HCT116 (cell line): ENCODE measurements around the gene ETV4. TPM values are rescaled to one million over a fixed set of nuclear protein-coding genes. Genes with fewer than 3 reads are reported as not detected.

ENCODE experiments used
- ATAC-seq: fragments of 200-7000 bp; cut with Tn5 transposase; 2 replicates; pipeline ENCODE4 v1.9.1; 2020; ENCODE audit warnings: mild to moderate bottlenecking, moderate library complexity
- BruUV-seq: library from RNA; stranded (reverse); fragments of 400-500 nt; replicated peaks from 2 replicates; lab custom pipeline; 2021; lab: Mats Ljungman, UMichigan
- CTCF ChIA-PET: fragments of 300-600 bp; sonication (Branson Sonifier 250); formaldehyde crosslinking; loops from one replicate; lab custom pipeline; 2021; ENCODE audit warnings: antibody characterized with exemption; lab: Charles Lee
- POLR2A ChIA-PET: fragments of 300-600, 350-600 bp; sonication (Branson Sonifier 250); formaldehyde crosslinking; loops from one replicate; lab custom pipeline; 2021; ENCODE audit warnings: antibody characterized with exemption; lab: Charles Lee
- RAD21 ChIA-PET, 2 experiments: fragments of 300-600 bp; sonication (Branson Sonifier 250); formaldehyde crosslinking; loops; one replicate each; lab custom pipeline; 2023; ENCODE audit warnings: low total read pairs in 2 of 2; ENCODE audit not compliant: uncharacterized antibody in 2 of 2, unreplicated experiment in 2 of 2, low non-redundant PET in 1 of 2; lab: Charles Lee
- DNase-seq: peaks from one replicate; pipeline ENCODE4 v3.0.0-alpha.2; 2010; ENCODE audit warnings: low read depth, low spot score
- H2AFZ ChIP-seq: fragments of 200-600 bp; shearing (Covaris generic), sonication (generic); 2 replicates; pipeline ENCODE4 v1.6.1; 2017; ENCODE audit warnings: low read depth, mixed run types, mixed read lengths, antibody characterized with exemption, low read length; ENCODE audit not compliant: poor library complexity, severe bottlenecking
- H3K27ac ChIP-seq: 2 replicates; pipeline ENCODE4 v1.5.1; 2012; ENCODE audit warnings: low read depth, low read length
- H3K27me3 ChIP-seq: fragments of 200-600 bp; sonication (generic); 2 replicates; pipeline ENCODE4 v1.6.1; 2016; ENCODE audit warnings: mixed run types, low read length, mixed read lengths; ENCODE audit not compliant: insufficient read depth
- H3K36me3 ChIP-seq, 2 experiments: fragments of 200-500 bp in 1 of 2; fragments of 200-600 bp in 1 of 2; sonication (Bioruptor generic) in 1 of 2; sonication (generic) in 1 of 2; 2 replicates each; pipeline versions ENCODE4 v1.5.1 to v1.6.1; 2014 to 2016; ENCODE audit warnings: low read length in 2 of 2, inconsistent platforms in 1 of 2, mixed read lengths in 1 of 2, mixed run types in 1 of 2; ENCODE audit not compliant: insufficient read depth in 2 of 2, control insufficient read depth in 1 of 2
- H3K4me1 ChIP-seq, 2 experiments: fragments of 200-600 bp in 1 of 2; sonication (generic) in 1 of 2; 2 replicates each; pipeline versions ENCODE4 v1.5.1 to v1.6.1; 2012 to 2017; ENCODE audit warnings: low read length in 2 of 2, inconsistent platforms in 1 of 2, mild to moderate bottlenecking in 1 of 2, mixed read lengths in 1 of 2, mixed run types in 1 of 2, moderate library complexity in 1 of 2; ENCODE audit not compliant: insufficient read depth in 2 of 2, control insufficient read depth in 1 of 2
- H3K4me2 ChIP-seq: fragments of 200-600 bp; sonication (generic); 2 replicates; pipeline ENCODE4 v1.6.1; 2017; ENCODE audit warnings: mixed run types, low read length, mixed read lengths
- H3K4me3 ChIP-seq, 2 experiments: fragments of 200-600 bp in 1 of 2; sonication (generic) in 1 of 2; replicated peaks in 1 of 2; 2 replicates each; pipeline ENCODE4 v1.5.1; 2011 to 2016; ENCODE audit warnings: low read length in 2 of 2, control low read depth in 1 of 2, low read depth in 1 of 2, mild to moderate bottlenecking in 1 of 2, mixed read lengths in 1 of 2, mixed run types in 1 of 2
- H3K79me2 ChIP-seq: fragments of 200-600 bp; sonication (generic); 2 replicates; pipeline ENCODE4 v1.6.1; 2017; ENCODE audit warnings: mild to moderate bottlenecking, mixed run types, low read length, moderate library complexity, mixed read lengths; ENCODE audit not compliant: insufficient read depth
- H3K9ac ChIP-seq: fragments of 200-600 bp; sonication (generic); 2 replicates; pipeline ENCODE4 v1.6.1; 2016; ENCODE audit warnings: low read length, mixed read lengths
- H3K9me2 ChIP-seq: fragments of 200-600 bp; sonication (generic), shearing (Covaris generic); 2 replicates; pipeline ENCODE4 v1.6.1; 2017; ENCODE audit warnings: mixed run types, mild to moderate bottlenecking, moderate library complexity; ENCODE audit not compliant: insufficient read depth
- H3K9me3 ChIP-seq, 2 experiments: fragments of 200-500 bp in 1 of 2; fragments of 200-600 bp in 1 of 2; sonication (Bioruptor generic) in 1 of 2; sonication (generic) in 1 of 2; 2 replicates each; pipeline ENCODE4 v1.6.1; 2014 to 2017; ENCODE audit warnings: low read length in 2 of 2, mixed read lengths in 2 of 2, inconsistent platforms in 1 of 2, low read depth in 1 of 2, mild to moderate bottlenecking in 1 of 2, mixed run types in 1 of 2, moderate library complexity in 1 of 2; ENCODE audit not compliant: control insufficient read depth in 1 of 2, insufficient read depth in 1 of 2
- H4K20me1 ChIP-seq: fragments of 200-600 bp; sonication (generic), shearing (Covaris generic); 2 replicates; pipeline ENCODE4 v1.6.1; 2017; ENCODE audit warnings: mixed run types, mild to moderate bottlenecking, moderate library complexity; ENCODE audit not compliant: insufficient read depth
- CEBPB ChIP-seq: IDR thresholded peaks from 2 replicates; pipeline ENCODE4 v1.6.1; 2012; ENCODE audit warnings: low read depth
- EGR1 ChIP-seq: IDR thresholded peaks from 2 replicates; pipeline ENCODE4 v1.6.1; 2012; ENCODE audit warnings: low read depth
- EZH2 ChIP-seq: fragments of 200-600 bp; sonication (generic); IDR thresholded peaks from 2 replicates; pipeline ENCODE4 v1.6.1; 2017; ENCODE audit warnings: antibody characterized with exemption, mixed run types
- JUND ChIP-seq: IDR thresholded peaks from 2 replicates; pipeline ENCODE4 v1.6.1; 2012
- POLR2A ChIP-seq: IDR thresholded peaks from 2 replicates; pipeline ENCODE4 v1.7.0; 2011; ENCODE audit warnings: borderline replicate concordance; ENCODE audit not compliant: insufficient read depth, insufficient read length; ENCODE audit errors: extremely low read depth
- SIN3A ChIP-seq: IDR thresholded peaks from 2 replicates; pipeline ENCODE4 v1.6.1; 2012; ENCODE audit warnings: low read depth
- SP1 ChIP-seq: IDR thresholded peaks from 2 replicates; pipeline ENCODE4 v1.6.1; 2012; ENCODE audit warnings: low read depth
- TCF7L2 ChIP-seq: IDR thresholded peaks from 2 replicates; pipeline ENCODE4 v1.7.0; 2011; ENCODE audit warnings: borderline replicate concordance, inconsistent platforms; ENCODE audit not compliant: insufficient read depth, insufficient read length; ENCODE audit errors: extremely low read depth
- YY1 ChIP-seq: IDR thresholded peaks from 2 replicates; pipeline ENCODE4 v1.6.1; 2011; ENCODE audit warnings: low read length, low read depth, moderate library complexity, mild to moderate bottlenecking; ENCODE audit not compliant: insufficient replicate concordance; ENCODE audit errors: extremely low read depth
- ZFX ChIP-seq: fragments of 450-650 bp; IDR thresholded peaks from 2 replicates; pipeline ENCODE4 v1.6.1; 2017
- intact Hi-C: fragments of 100-400 bp; cut with micrococcal nuclease; formaldehyde crosslinking; loops from 2 replicates; pipeline ENCODE4 v1.10.0; 2022
- total RNA-seq: library from RNA; stranded (reverse); gene quantifications from one replicate; pipeline ENCODE4 v1.2.1, GENCODE V29; 2021; ENCODE audit not compliant: unreplicated experiment
- TF ChIP-seq, protein P1 (sequence below): IDR thresholded peaks from 2 replicates; pipeline ENCODE4 v1.6.1; 2012
- TF ChIP-seq, protein P2 (sequence below), 3 experiments: fragments of 200-600 bp in 1 of 3; sonication (generic) in 1 of 3; IDR thresholded peaks in 2 of 3; conservative IDR thresholded peaks in 1 of 3; 2 replicates each; pipeline ENCODE4 v1.5.1; 2012 to 2017; ENCODE audit warnings: low read depth in 2 of 3, low read length in 2 of 3, antibody characterized with exemption in 1 of 3, borderline replicate concordance in 1 of 3, control low read depth in 1 of 3, mild to moderate bottlenecking in 1 of 3, mixed read lengths in 1 of 3, mixed run types in 1 of 3, moderate library complexity in 1 of 3; ENCODE audit not compliant: insufficient read depth in 1 of 3

The ETV4 gene
- total RNA-seq, 1 experiment from 2014 or later, result 51.5 TPM

DNA sequence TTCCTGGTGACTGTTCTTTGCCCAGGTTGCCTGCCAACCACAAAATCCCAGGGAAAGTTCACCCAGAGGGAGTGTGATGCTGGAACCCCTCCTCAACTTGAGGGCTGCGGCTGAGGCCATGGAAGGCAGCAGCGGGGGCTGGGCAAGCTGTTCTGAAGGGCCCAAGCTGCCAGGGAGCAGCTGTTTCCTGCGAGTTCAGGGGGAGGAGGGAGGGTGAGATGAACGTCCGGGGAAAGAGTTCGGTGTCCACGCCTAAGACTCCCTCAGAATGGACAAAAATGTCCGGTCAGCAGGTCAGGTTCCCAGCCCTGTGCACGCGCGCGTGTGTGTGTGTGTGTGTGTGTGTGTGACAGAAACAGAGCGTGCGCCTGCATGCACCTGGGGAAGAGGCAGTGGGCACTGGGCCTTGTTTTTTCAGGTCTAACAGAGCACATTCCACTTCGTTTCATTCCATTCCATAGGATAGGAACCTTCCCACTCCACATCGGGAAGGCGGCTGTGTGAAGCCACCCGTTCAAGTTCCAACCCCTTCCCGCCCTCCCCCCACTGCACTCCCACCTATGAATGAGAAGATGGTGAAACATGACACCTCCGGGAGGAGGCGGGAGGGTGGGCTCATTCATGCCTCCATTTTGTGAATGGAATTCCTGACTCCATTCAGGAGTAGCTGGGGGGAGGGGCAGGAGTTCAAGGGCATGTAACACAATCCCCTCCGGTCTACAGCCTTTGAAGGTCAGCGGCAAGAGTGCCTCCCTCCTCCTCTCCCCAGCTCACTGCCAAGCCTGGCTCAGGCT lies 15.7 kb downstream of the ETV4 start:
- ATAC-seq (peak; percentile 34), DNase-seq (peak; percentile 37)
- Histone ChIP-seq H3K4me2 (peak overlapping the region; percentile 19), H3K9ac (0 out of 2 replicates have a peak overlapping the region, but pooled peaks have one; percentile 14), H3K9me2 (no peaks in the 10 kb centered on the region), H3K9me3 (no peaks in the 10 kb centered on the region), H4K20me1 (no peaks in the 10 kb centered on the region), H2AFZ (no peak overlapping the region), H3K4me1 (peaks cover 19 to 32% of the 10 kb centered on the region in 2 experiments), H3K79me2 (no peaks in the 10 kb centered on the region), H3K4me3 (no peak overlapping the region), H3K27ac (peak overlapping the region; percentile 31), H3K36me3 (peaks cover 10 to 14% of the 10 kb centered on the region in 2 experiments; a peak in 2 of 4 replicates), H3K27me3 (no peaks in the 10 kb centered on the region)
- CTCF ChIA-PET, result interaction anchor here (0.9 kb wide), 3 partner anchors 9 to 143 kb away, joined by 3 read pairs; no protein-coding TSS in a partner anchor
- BruUV-seq, result no TSS peak
- RAD21 ChIA-PET, result interaction anchor here (0.7 kb wide), 2 partner anchors 135 to 144 kb away, joined by 5 to 8 read pairs; no protein-coding TSS in a partner anchor
- no peak for TF ChIP-seq EGR1
- peak; percentile 100 for TF ChIP-seq TCF7L2
- no peak for TF ChIP-seq EZH2
- peak; percentile 56 for TF ChIP-seq POLR2A
- TF ChIP-seq SP1, result 0 out of 2 replicates have a peak, but pooled peaks have one; percentile 13
- TF ChIP-seq SIN3A, result no peak
- TF ChIP-seq YY1, result peak; percentile 37
- POLR2A ChIA-PET, result interaction anchor here (0.5 to 1.0 kb wide), 2 partner anchors 8 to 13 kb away, joined by 3 read pairs; no protein-coding TSS in a partner anchor
- intact Hi-C loops, result no loop called here

DNA sequence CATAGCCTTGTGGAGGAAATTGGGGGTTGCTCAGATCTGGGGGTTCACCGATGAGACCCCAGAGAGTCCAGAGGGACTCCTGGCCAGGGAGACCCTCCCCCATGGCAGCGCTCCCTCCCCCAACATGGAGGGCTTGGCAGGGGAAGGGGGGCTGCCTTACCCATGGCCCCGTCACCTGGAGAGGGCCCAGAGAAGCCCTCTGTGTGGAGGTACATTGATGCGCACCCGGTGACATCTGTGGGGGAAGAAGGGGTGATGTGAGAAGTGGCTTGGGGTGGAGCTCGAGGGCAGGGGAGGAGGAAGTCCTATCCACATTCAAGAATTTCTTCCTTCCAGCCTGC lies 16.2 kb downstream of the ETV4 start:
- no peaks in the 10 kb centered on the region for H3K9me3 ChIP-seq
- H4K20me1 ChIP-seq, result no peaks in the 10 kb centered on the region
- H3K9ac ChIP-seq, result no peak overlapping the region
- H3K36me3 ChIP-seq, result peaks cover 14% of the 10 kb centered on the region in 2 experiments; a peak in 3 of 4 replicates
- RAD21 ChIA-PET, result no interaction called here
- H3K79me2 ChIP-seq, result no peaks in the 10 kb centered on the region
- H3K9me2 ChIP-seq, result no peaks in the 10 kb centered on the region
- no peak overlapping the region for H3K4me3 ChIP-seq
- no peak overlapping the region for H2AFZ ChIP-seq
- H3K4me2 ChIP-seq, result no peak overlapping the region
- POLR2A ChIA-PET, result interaction anchor here (1.0 kb wide), 1 partner anchor 13 kb away, joined by 3 read pairs; no protein-coding TSS in a partner anchor
- H3K27me3 ChIP-seq, result no peaks in the 10 kb centered on the region
- DNase-seq (no peak), ATAC-seq (no peak)
- H3K27ac ChIP-seq, result peak overlapping the region; percentile 31
- intact Hi-C loops, result no loop called here
- CTCF ChIA-PET, result no interaction called here
- H3K4me1 ChIP-seq, result peaks cover 19 to 32% of the 10 kb centered on the region in 2 experiments
- BruUV-seq, result no TSS peak
- TF ChIP-seq, protein P1, sequence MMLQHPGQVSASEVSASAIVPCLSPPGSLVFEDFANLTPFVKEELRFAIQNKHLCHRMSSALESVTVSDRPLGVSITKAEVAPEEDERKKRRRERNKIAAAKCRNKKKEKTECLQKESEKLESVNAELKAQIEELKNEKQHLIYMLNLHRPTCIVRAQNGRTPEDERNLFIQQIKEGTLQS, result no peak
- no peak for TF ChIP-seq EGR1
- TF ChIP-seq SP1, result no peak
- TF ChIP-seq, protein P2, sequence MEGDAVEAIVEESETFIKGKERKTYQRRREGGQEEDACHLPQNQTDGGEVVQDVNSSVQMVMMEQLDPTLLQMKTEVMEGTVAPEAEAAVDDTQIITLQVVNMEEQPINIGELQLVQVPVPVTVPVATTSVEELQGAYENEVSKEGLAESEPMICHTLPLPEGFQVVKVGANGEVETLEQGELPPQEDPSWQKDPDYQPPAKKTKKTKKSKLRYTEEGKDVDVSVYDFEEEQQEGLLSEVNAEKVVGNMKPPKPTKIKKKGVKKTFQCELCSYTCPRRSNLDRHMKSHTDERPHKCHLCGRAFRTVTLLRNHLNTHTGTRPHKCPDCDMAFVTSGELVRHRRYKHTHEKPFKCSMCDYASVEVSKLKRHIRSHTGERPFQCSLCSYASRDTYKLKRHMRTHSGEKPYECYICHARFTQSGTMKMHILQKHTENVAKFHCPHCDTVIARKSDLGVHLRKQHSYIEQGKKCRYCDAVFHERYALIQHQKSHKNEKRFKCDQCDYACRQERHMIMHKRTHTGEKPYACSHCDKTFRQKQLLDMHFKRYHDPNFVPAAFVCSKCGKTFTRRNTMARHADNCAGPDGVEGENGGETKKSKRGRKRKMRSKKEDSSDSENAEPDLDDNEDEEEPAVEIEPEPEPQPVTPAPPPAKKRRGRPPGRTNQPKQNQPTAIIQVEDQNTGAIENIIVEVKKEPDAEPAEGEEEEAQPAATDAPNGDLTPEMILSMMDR (IDR thresholded peaks at IDR 0.05 in 2 of 3, conservative IDR thresholded peaks at IDR 0.05 in 1 of 3; ENCODE audit: borderline replicate concordance in 1 of 3, insufficient read depth in 1 of 3, low read depth in 2 of 3, low read length in 2 of 3), result no peak
- no peak for TF ChIP-seq YY1
- no peak for TF ChIP-seq JUND
- TF ChIP-seq ZFX, result no peak
- TF ChIP-seq CEBPB, result no peak
- TF ChIP-seq POLR2A, result no peak
- TF ChIP-seq EZH2, result no peak
